T-helper 17 cell (primary cell): ENCODE results near the gene CCDC3. TPM values are rescaled to one million over a fixed set of nuclear protein-coding genes. Genes with fewer than 3 reads are reported as not detected.

Experiments used
- ATAC-seq: fragments of 150-1000 bp; cut with Tn5 transposase; 2 replicates; pipeline ENCODE4 v1.10.0; 2021; ENCODE audit warnings: mild to moderate bottlenecking, moderate library complexity
- DNase-seq, 3 donors: peaks; one replicate each; pipeline versions ENCODE4 v3.0.0 to v3.0.0-alpha.2; 2020 to 2021
- H3K9me3 ChIP-seq: one replicate; pipeline ENCODE4 v1.7.0; 2013; ENCODE audit warnings: low read length, mild to moderate bottlenecking; ENCODE audit not compliant: control insufficient read depth, poor library complexity, severe bottlenecking
- H3K27ac Mint-ChIP-seq: one replicate; pipeline ENCODE4 v1.8.0; 2022; ENCODE audit warnings: mild to moderate bottlenecking, moderate library complexity, mixed read lengths
- H3K27me3 Mint-ChIP-seq: one replicate; pipeline ENCODE4 v1.8.0; 2022; ENCODE audit warnings: mixed read lengths
- H3K36me3 Mint-ChIP-seq: one replicate; pipeline ENCODE4 v1.8.0; 2022; ENCODE audit warnings: low read depth, mixed read lengths
- H3K4me1 Mint-ChIP-seq: one replicate; pipeline ENCODE4 v1.8.0; 2022; ENCODE audit warnings: mild to moderate bottlenecking, mixed read lengths
- H3K4me3 Mint-ChIP-seq: one replicate; pipeline ENCODE4 v1.8.0; 2022; ENCODE audit warnings: mild to moderate bottlenecking, moderate library complexity, mixed read lengths
- total RNA-seq, 4 donors: library from RNA in 2 of 4; stranded (reverse) in 2 of 4; gene quantifications; one replicate each; pipeline ENCODE4 v1.2.3 and lab custom pipeline; 2022 to 2026

Gene CCDC3
- total RNA-seq, 2 donors from 2014 or later, result 0.99 TPM; not detected in 1

- DNase-seq, result no peak
- no peak overlapping the region for H3K4me3 Mint-ChIP-seq
- H3K27me3 Mint-ChIP-seq, result peaks cover 49% of the 10 kb centered on the region
- no peaks in the 10 kb centered on the region for H3K4me1 Mint-ChIP-seq
- no peak overlapping the region for H3K27ac Mint-ChIP-seq
- no peaks in the 10 kb centered on the region for H3K36me3 Mint-ChIP-seq
- no peaks in the 10 kb centered on the region for H3K9me3 ChIP-seq
- no peak for ATAC-seq
These were observed 154.0 kb downstream of the CCDC3 start for GRCh38 chr10:12847361-12847975.

GRCh38 chr10:12846718-12847117, 154.8 kb downstream of the CCDC3 start:
- ATAC-seq, result no peak
- Mint-ChIP-seq H3K4me3 (no peak overlapping the region), H3K27me3 (peaks cover 47% of the 10 kb centered on the region), H3K36me3 (no peaks in the 10 kb centered on the region), H3K27ac (no peak overlapping the region), H3K4me1 (no peaks in the 10 kb centered on the region)
- DNase-seq, result no peak
- no peaks in the 10 kb centered on the region for H3K9me3 ChIP-seq

Other genes starting within 250 kb of the CCDC3 start
- gene OPTN, start 98.5 kb upstream of the CCDC3 start, total RNA-seq, result 100 to 1,000 TPM; 158 to 160 TPM
- gene MCM10, start 159.8 kb upstream of the CCDC3 start, total RNA-seq, result under 1 TPM; 0.34 to 0.47 TPM
- not detected for gene UCMA, start 232.7 kb upstream of the CCDC3 start, total RNA-seq